ENCODE results near the gene PTPRU.

The PTPRU gene

DNA sequence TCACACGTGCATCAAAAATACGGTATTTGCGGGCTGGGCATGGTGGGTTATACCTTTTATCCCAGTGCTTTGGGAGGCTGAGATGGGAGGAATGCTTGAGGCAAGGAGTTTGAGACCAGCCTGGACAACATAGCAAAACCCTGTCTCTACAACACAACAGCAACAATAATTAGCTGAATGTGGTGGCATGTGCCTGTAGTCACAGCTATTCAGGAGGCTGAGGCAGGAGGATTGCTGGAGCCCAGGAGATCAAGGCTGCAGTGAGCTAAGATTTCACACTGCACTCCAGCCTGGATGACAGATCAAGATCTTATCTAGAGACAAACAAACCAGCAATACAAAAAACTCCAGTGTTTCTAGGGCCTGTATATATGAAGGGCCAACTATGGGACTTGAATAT, 30.6 kb downstream of the PTPRU start:
- Histone ChIP-seq H3K4me3 (ENCODE audit: insufficient read depth, low read depth, low read length) (no peak overlapping the region), H3K27ac (ENCODE audit: insufficient read depth, low read depth, low read length, poor library complexity, severe bottlenecking) (no peak overlapping the region), H3K36me3 (ENCODE audit: control insufficient read depth, insufficient read depth, low read length) (no peaks in the 10 kb centered on the region), H3K27me3 (ENCODE audit: control insufficient read depth, insufficient read depth, low read length, poor library complexity, severe bottlenecking) (no peaks in the 10 kb centered on the region), H3K9me3 (ENCODE audit: control insufficient read depth, low read length) (no peaks in the 10 kb centered on the region), H3K4me1 (ENCODE audit: control insufficient read depth, insufficient read depth, low read length) (peaks cover 13% of the 10 kb centered on the region)
- 98 to 100% methylated on average over 3 of the region's 3 CpGs for WGBS, 2 experiments

GRCh38 chr1:29267321-29268070, 31.2 kb downstream of the PTPRU start:
- Histone ChIP-seq H3K4me1 (ENCODE audit: control insufficient read depth, insufficient read depth, low read length) (peaks cover 19% of the 10 kb centered on the region), H3K9me3 (ENCODE audit: control insufficient read depth, low read length) (no peaks in the 10 kb centered on the region), H3K27ac (ENCODE audit: insufficient read depth, low read depth, low read length, poor library complexity, severe bottlenecking) (no peak overlapping the region), H3K27me3 (ENCODE audit: control insufficient read depth, insufficient read depth, low read length, poor library complexity, severe bottlenecking) (no peaks in the 10 kb centered on the region), H3K4me3 (ENCODE audit: insufficient read depth, low read depth, low read length) (no peak overlapping the region), H3K36me3 (ENCODE audit: control insufficient read depth, insufficient read depth, low read length) (no peaks in the 10 kb centered on the region)
- WGBS, 2 experiments: 86 to 90% methylated on average over 9 of the region's 9 CpGs

DNA sequence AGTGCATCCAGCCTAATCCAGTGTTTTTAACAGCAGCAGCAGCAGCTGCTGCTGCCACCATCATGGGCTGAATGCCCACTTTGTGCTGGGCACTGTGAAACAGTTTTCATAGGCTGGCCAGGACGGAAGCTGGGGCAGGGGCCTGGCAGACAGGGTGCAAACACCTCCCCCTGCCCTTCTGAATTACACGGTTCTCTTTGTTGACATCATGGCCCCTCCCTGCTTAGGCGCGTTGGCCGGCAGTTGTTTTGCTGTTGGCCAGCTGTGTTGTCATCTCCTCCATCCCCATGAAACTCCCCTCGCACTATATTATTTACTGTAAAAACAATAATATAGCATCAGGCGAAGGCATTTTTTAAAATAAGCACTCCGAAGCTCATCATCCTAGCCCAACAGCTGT, 33.1 kb downstream of the PTPRU start:
- Histone ChIP-seq H3K27me3 (ENCODE audit: control insufficient read depth, insufficient read depth, low read length, poor library complexity, severe bottlenecking) (no peaks in the 10 kb centered on the region), H3K4me1 (ENCODE audit: control insufficient read depth, insufficient read depth, low read length) (peaks cover 22% of the 10 kb centered on the region)
- 73 to 78% methylated on average over 8 of the region's 8 CpGs for WGBS, 2 experiments

DNA sequence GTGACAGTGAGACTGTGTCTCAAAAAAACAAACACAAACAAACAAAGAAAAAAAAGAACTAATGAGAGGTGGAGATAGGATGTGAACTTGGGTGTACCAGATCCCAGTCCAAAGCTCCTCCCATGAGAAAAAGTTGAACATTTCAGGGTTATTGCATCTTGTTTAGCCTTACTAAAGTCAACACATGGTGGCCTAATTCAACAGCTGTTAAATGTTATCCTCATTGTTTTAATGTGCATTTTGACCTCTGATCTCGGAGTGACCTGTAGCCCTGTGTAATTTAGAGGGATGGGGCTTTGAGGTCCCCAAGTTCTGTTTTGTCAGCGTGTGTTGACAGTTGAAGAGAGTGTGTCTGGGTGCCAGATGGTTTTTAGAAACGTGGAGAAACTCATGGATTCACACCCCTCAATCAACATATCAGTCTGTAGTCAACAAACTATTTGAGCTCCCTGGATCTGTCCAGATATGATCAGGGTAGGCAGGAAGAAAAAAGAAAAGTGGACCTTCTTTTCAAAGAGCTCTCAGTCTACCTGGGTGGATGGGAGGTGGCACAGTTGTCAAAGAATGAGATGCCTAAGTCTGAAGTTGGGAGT, 34.7 kb downstream of the PTPRU start:
- no peaks in the 10 kb centered on the region for H3K36me3 ChIP-seq (ENCODE audit: control insufficient read depth, insufficient read depth, low read length)
- no peak overlapping the region for H3K27ac ChIP-seq (ENCODE audit: insufficient read depth, low read depth, low read length, poor library complexity, severe bottlenecking)
- no peaks in the 10 kb centered on the region for H3K27me3 ChIP-seq (ENCODE audit: control insufficient read depth, insufficient read depth, low read length, poor library complexity, severe bottlenecking)
- H3K9me3 ChIP-seq (ENCODE audit: control insufficient read depth, low read length): no peaks in the 10 kb centered on the region
- peaks cover 22% of the 10 kb centered on the region for H3K4me1 ChIP-seq (ENCODE audit: control insufficient read depth, insufficient read depth, low read length)
- H3K4me3 ChIP-seq (ENCODE audit: insufficient read depth, low read depth, low read length): no peak overlapping the region
- WGBS, 2 experiments: 69 to 79% methylated on average over 2 of the region's 3 CpGs

More for the DNA sequence above, 33.1 kb downstream of the PTPRU start:
- Histone ChIP-seq H3K4me3 (ENCODE audit: insufficient read depth, low read depth, low read length) (no peak overlapping the region), H3K27ac (ENCODE audit: insufficient read depth, low read depth, low read length, poor library complexity, severe bottlenecking) (no peak overlapping the region), H3K9me3 (ENCODE audit: control insufficient read depth, low read length) (no peaks in the 10 kb centered on the region), H3K36me3 (ENCODE audit: control insufficient read depth, insufficient read depth, low read length) (no peaks in the 10 kb centered on the region)

- Histone ChIP-seq H3K4me3 (ENCODE audit: insufficient read depth, low read depth, low read length) (no peak overlapping the region), H3K4me1 (ENCODE audit: control insufficient read depth, insufficient read depth, low read length) (peaks cover 22% of the 10 kb centered on the region), H3K27me3 (ENCODE audit: control insufficient read depth, insufficient read depth, low read length, poor library complexity, severe bottlenecking) (no peaks in the 10 kb centered on the region), H3K27ac (ENCODE audit: insufficient read depth, low read depth, low read length, poor library complexity, severe bottlenecking) (peak overlapping the region; percentile 70), H3K36me3 (ENCODE audit: control insufficient read depth, insufficient read depth, low read length) (no peaks in the 10 kb centered on the region), H3K9me3 (ENCODE audit: control insufficient read depth, low read length) (no peaks in the 10 kb centered on the region)
- 17 to 20% methylated on average over 7 of the region's 7 CpGs for WGBS, 2 experiments
Measured at GRCh38 chr1:29271724-29272123, 35.4 kb downstream of the PTPRU start.

GRCh38 chr1:29272147-29272907, 36.0 kb downstream of the PTPRU start:
- H3K9me3 ChIP-seq (ENCODE audit: control insufficient read depth, low read length): no peaks in the 10 kb centered on the region
- no peak overlapping the region for H3K4me3 ChIP-seq (ENCODE audit: insufficient read depth, low read depth, low read length)
- peaks cover 22% of the 10 kb centered on the region for H3K4me1 ChIP-seq (ENCODE audit: control insufficient read depth, insufficient read depth, low read length)
- H3K36me3 ChIP-seq (ENCODE audit: control insufficient read depth, insufficient read depth, low read length): no peaks in the 10 kb centered on the region
- 75 to 79% methylated on average over 6 of the region's 6 CpGs for WGBS, 2 experiments
- H3K27me3 ChIP-seq (ENCODE audit: control insufficient read depth, insufficient read depth, low read length, poor library complexity, severe bottlenecking): no peaks in the 10 kb centered on the region
- peak overlapping the region; percentile 70 for H3K27ac ChIP-seq (ENCODE audit: insufficient read depth, low read depth, low read length, poor library complexity, severe bottlenecking)

DNA sequence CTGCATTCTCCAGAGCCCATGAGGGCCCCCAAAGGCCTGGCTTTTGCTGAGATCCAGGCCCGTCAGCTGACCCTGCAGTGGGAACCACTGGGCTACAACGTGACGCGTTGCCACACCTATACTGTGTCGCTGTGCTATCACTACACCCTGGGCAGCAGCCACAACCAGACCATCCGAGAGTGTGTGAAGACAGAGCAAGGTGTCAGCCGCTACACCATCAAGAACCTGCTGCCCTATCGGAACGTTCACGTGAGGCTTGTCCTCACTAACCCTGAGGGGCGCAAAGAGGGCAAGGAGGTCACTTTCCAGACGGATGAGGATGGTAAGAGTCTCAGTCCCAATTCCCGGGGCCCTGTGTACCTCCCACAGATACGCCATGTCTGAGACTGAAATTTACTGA, 39.1 kb downstream of the PTPRU start:
- WGBS, 2 experiments: 95% methylated on average over 14 of the region's 14 CpGs
- peaks cover 22% of the 10 kb centered on the region for H3K4me1 ChIP-seq (ENCODE audit: control insufficient read depth, insufficient read depth, low read length)
- no peak overlapping the region for H3K4me3 ChIP-seq (ENCODE audit: insufficient read depth, low read depth, low read length)
- H3K36me3 ChIP-seq (ENCODE audit: control insufficient read depth, insufficient read depth, low read length): no peaks in the 10 kb centered on the region
- H3K27me3 ChIP-seq (ENCODE audit: control insufficient read depth, insufficient read depth, low read length, poor library complexity, severe bottlenecking): no peaks in the 10 kb centered on the region
- no peaks in the 10 kb centered on the region for H3K9me3 ChIP-seq (ENCODE audit: control insufficient read depth, low read length)
- no peak overlapping the region for H3K27ac ChIP-seq (ENCODE audit: insufficient read depth, low read depth, low read length, poor library complexity, severe bottlenecking)

DNA sequence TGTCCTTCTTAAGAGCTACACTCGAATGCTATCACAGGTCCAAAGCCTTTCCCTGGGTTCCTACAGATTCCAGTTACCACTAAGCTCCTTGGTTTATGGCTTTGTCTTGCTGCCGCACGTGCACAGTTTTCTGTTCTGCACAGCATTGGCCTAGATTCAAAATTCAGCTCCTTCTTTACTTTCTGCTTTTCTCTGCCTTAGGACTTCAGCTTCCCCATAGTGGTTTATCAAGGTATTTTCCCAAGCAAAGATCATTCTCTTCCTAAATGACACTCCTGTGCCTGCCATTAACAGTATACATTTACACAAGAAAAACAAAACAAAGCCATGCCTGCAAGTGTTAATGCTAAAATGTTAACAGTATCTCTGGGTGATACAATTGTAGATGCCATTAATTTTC, 41.8 kb downstream of the PTPRU start:
- Histone ChIP-seq H3K27ac (ENCODE audit: insufficient read depth, low read depth, low read length, poor library complexity, severe bottlenecking) (no peak overlapping the region), H3K4me1 (ENCODE audit: control insufficient read depth, insufficient read depth, low read length) (peaks cover 4% of the 10 kb centered on the region), H3K4me3 (ENCODE audit: insufficient read depth, low read depth, low read length) (no peak overlapping the region), H3K27me3 (ENCODE audit: control insufficient read depth, insufficient read depth, low read length, poor library complexity, severe bottlenecking) (no peaks in the 10 kb centered on the region), H3K9me3 (ENCODE audit: control insufficient read depth, low read length) (no peaks in the 10 kb centered on the region), H3K36me3 (ENCODE audit: control insufficient read depth, insufficient read depth, low read length) (no peaks in the 10 kb centered on the region)
- WGBS, 2 experiments: 89 to 94% methylated on average over 3 of the region's 3 CpGs

- Histone ChIP-seq H3K4me1 (ENCODE audit: control insufficient read depth, insufficient read depth, low read length) (peaks cover 13% of the 10 kb centered on the region), H3K27ac (ENCODE audit: insufficient read depth, low read depth, low read length, poor library complexity, severe bottlenecking) (no peak overlapping the region), H3K27me3 (ENCODE audit: control insufficient read depth, insufficient read depth, low read length, poor library complexity, severe bottlenecking) (no peaks in the 10 kb centered on the region), H3K4me3 (ENCODE audit: insufficient read depth, low read depth, low read length) (no peak overlapping the region), H3K9me3 (ENCODE audit: control insufficient read depth, low read length) (no peaks in the 10 kb centered on the region), H3K36me3 (ENCODE audit: control insufficient read depth, insufficient read depth, low read length) (no peaks in the 10 kb centered on the region)
- 92 to 94% methylated on average over 13 of the region's 13 CpGs for WGBS, 2 experiments
Measured at GRCh38 chr1:29279406-29279805, 43.1 kb downstream of the PTPRU start.

DNA sequence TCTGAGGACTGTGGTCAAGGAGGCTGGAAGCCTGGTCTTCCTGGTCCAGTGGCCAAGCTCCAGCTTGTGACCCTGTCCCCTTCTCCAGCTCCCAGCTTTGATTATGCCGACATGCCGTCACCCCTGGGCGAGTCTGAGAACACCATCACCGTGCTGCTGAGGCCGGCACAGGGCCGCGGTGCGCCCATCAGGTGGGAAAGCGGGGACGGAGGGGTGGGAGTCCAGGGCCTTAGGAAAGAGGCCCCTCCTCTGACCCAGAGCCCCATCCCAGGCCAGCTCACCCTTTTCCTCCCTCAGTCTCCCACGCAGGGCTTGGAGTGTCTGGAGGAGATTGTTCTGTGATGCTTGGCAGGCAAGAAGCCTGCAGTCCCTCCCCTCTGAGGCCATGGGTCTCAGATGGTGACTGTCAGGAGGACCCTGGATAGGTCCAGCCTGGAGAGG, 43.6 kb downstream of the PTPRU start:
- Histone ChIP-seq H3K4me3 (ENCODE audit: insufficient read depth, low read depth, low read length) (no peak overlapping the region), H3K9me3 (ENCODE audit: control insufficient read depth, low read length) (no peaks in the 10 kb centered on the region), H3K36me3 (ENCODE audit: control insufficient read depth, insufficient read depth, low read length) (no peaks in the 10 kb centered on the region), H3K27ac (ENCODE audit: insufficient read depth, low read depth, low read length, poor library complexity, severe bottlenecking) (no peak overlapping the region), H3K27me3 (ENCODE audit: control insufficient read depth, insufficient read depth, low read length, poor library complexity, severe bottlenecking) (no peaks in the 10 kb centered on the region), H3K4me1 (ENCODE audit: control insufficient read depth, insufficient read depth, low read length) (peaks cover 18% of the 10 kb centered on the region)
- 94 to 95% methylated on average over 11 of the region's 11 CpGs for WGBS, 2 experiments

Data from ectodermal cell (in vitro differentiated cells).